GM12878 (cell line): ENCODE results near the gene AOPEP. TPM values are rescaled to one million over a fixed set of nuclear protein-coding genes. Genes with fewer than 3 reads are reported as not detected.

ENCODE experiments used
- ATAC-seq: fragments of 200-7000 bp; cut with Tn5 transposase; 3 replicates; pipeline ENCODE4 v1.9.1; 2020; ENCODE audit warnings: mild to moderate bottlenecking, moderate library complexity
- BruUV-seq: library from RNA; stranded (reverse); fragments of 400-500 nt; replicated peaks from 2 replicates; lab custom pipeline; 2021; lab: Mats Ljungman, UMichigan
- CTCF ChIA-PET: fragments of 300-600 bp; sonication (Branson Sonifier 250); formaldehyde crosslinking; extraction: SDS; loops from one replicate; lab custom pipeline; 2021; ENCODE audit warnings: inconsistent platforms; lab: Yijun Ruan, JAX
- POLR2A ChIA-PET: fragments of 350-600 bp; formaldehyde crosslinking; extraction: SDS; loops from one replicate; lab custom pipeline; 2021; ENCODE audit warnings: inconsistent platforms; lab: Charles Lee
- RAD21 ChIA-PET: fragments of 300-600 bp; sonication (Branson Sonifier 250); formaldehyde crosslinking; loops from one replicate; lab custom pipeline; 2023; ENCODE audit warnings: antibody characterized with exemption; ENCODE audit not compliant: unreplicated experiment; lab: Charles Lee
- SMC1A ChIA-PET: fragments of 300-600 bp; sonication (Branson Sonifier 250); formaldehyde crosslinking; loops from one replicate; lab custom pipeline; 2023; ENCODE audit not compliant: unreplicated experiment, uncharacterized antibody; lab: Charles Lee
- DNase-seq: peaks from one replicate; pipeline ENCODE4 v3.0.0-alpha.2; 2011; ENCODE audit warnings: low read depth, low spot score
- FAIRE-seq: peaks from 3 replicates; lab custom pipeline; 2011; peaks lifted over from hg19 to GRCh38; lab: Jason Lieb, UNC
- H2AFZ ChIP-seq: 2 replicates; pipeline ENCODE4 v1.6.0; 2011; ENCODE audit warnings: low read depth, low read length, control low read depth; ENCODE audit not compliant: control insufficient read depth
- H3K27ac ChIP-seq: 2 replicates; pipeline ENCODE4 v1.5.1; 2011; ENCODE audit warnings: control low read depth; ENCODE audit not compliant: control insufficient read depth, insufficient read depth
- H3K27me3 ChIP-seq, 2 experiments: replicated peaks in 1 of 2; 2 replicates each; pipeline versions ENCODE4 v1.6.0 to v1.6.1; 2011; ENCODE audit warnings: low read length in 1 of 2; ENCODE audit not compliant: control insufficient read depth in 2 of 2, insufficient read depth in 2 of 2
- H3K36me3 ChIP-seq, 2 experiments: 2 replicates each; pipeline ENCODE4 v1.5.1; 2011; ENCODE audit warnings: low read length in 1 of 2; ENCODE audit not compliant: control insufficient read depth in 2 of 2, insufficient read depth in 2 of 2
- H3K4me1 ChIP-seq: 2 replicates; pipeline ENCODE4 v1.6.1; 2011; ENCODE audit warnings: mild to moderate bottlenecking, low read length, moderate library complexity, mixed read lengths; ENCODE audit not compliant: control insufficient read depth, insufficient read depth
- H3K4me2 ChIP-seq: 2 replicates; pipeline ENCODE4 v1.6.0; 2011; ENCODE audit warnings: control low read depth; ENCODE audit not compliant: control insufficient read depth, insufficient read depth
- H3K4me3 ChIP-seq: fragments of 200-600 bp; sonication (generic); 2 replicates; pipeline ENCODE4 v1.5.1; 2016
- H3K79me2 ChIP-seq: 2 replicates; pipeline ENCODE4 v1.6.0; 2011; ENCODE audit warnings: low read length; ENCODE audit not compliant: control insufficient read depth, insufficient read depth
- H3K9ac ChIP-seq: 2 replicates; pipeline ENCODE4 v1.8.0; 2011; ENCODE audit warnings: low read length, control low read depth, mixed read lengths; ENCODE audit not compliant: control insufficient read depth, insufficient read depth
- H3K9me3 ChIP-seq: replicated peaks from 3 replicates; pipeline ENCODE4 v1.5.1; 2011; ENCODE audit warnings: mild to moderate bottlenecking, low read length; ENCODE audit not compliant: control insufficient read depth, insufficient read depth
- H4K20me1 ChIP-seq: 2 replicates; pipeline ENCODE4 v1.6.0; 2011; ENCODE audit not compliant: control insufficient read depth, insufficient read depth
- CHD4 ChIP-seq: fragments of 200-600 bp; sonication (generic); IDR thresholded peaks from 2 replicates; pipeline ENCODE4 v1.6.1; 2016; ENCODE audit warnings: mild to moderate bottlenecking
- E4F1 ChIP-seq: fragments of 450-650 bp; IDR thresholded peaks from 2 replicates; pipeline ENCODE4 v1.6.1; 2018; ENCODE audit warnings: borderline replicate concordance, mild to moderate bottlenecking; ENCODE audit not compliant: partially characterized antibody
- EGR1 ChIP-seq, 2 experiments: IDR thresholded peaks; 1 replicate in 1 of 2; 2 replicates in 1 of 2; pipeline ENCODE4 v1.6.1; 2011 to 2012; ENCODE audit warnings: low read depth in 2 of 2, low read length in 2 of 2, borderline replicate concordance in 1 of 2, mild to moderate bottlenecking in 1 of 2, moderate library complexity in 1 of 2
- HDAC2 ChIP-seq: fragments of 200-600 bp; sonication (generic); IDR thresholded peaks from 2 replicates; pipeline ENCODE4 v1.6.1; 2017
- MXI1 ChIP-seq: fragments of 150-350 bp; IDR thresholded peaks from 2 replicates; pipeline ENCODE4 v1.6.1; 2011; ENCODE audit warnings: low read depth, mild to moderate bottlenecking, inconsistent platforms, low read length, improper control_type of control experiment
- NBN ChIP-seq: fragments of 450-650 bp; IDR thresholded peaks from 2 replicates; pipeline ENCODE4 v1.6.1; 2016
- NFXL1 ChIP-seq: fragments of 450-650 bp; IDR thresholded peaks from 2 replicates; pipeline ENCODE4 v1.6.1; 2017; ENCODE audit warnings: antibody characterized with exemption, mild to moderate bottlenecking, borderline replicate concordance
- ZNF24 ChIP-seq: fragments of 450-650 bp; IDR thresholded peaks from 2 replicates; pipeline ENCODE4 v1.6.1; 2017; ENCODE audit warnings: antibody characterized with exemption, mild to moderate bottlenecking
- WGBS: methylation state at CpG from one replicate; pipeline ENCODE4 v1.1.6; 2016; ENCODE audit warnings: low lambda C conversion rate; ENCODE audit not compliant: insufficient replicate concordance, insufficient coverage; ENCODE audit errors: missing lambda C conversion rate; 5-methylcytosine and 5-hydroxymethylcytosine counted together
- in situ Hi-C: fragments of 300-500 bp; cut with MboI; formaldehyde crosslinking; loops from 9 replicates; pipeline ENCODE4 v1.14.3; 2018; ENCODE audit warnings: mixed read lengths
- intact Hi-C: fragments of 100-400 bp; cut with micrococcal nuclease; formaldehyde crosslinking; loops from one replicate; pipeline ENCODE4 v1.14.2; 2022; ENCODE audit not compliant: unreplicated experiment
- polyA plus RNA-seq, 11 experiments: library from polyadenylated mRNA; depleted of rRNA in 4 of 11; unstranded in 6 of 11; stranded (reverse) in 5 of 11; fragments of >200 nt; fragmentation: Nextera tagmentation in 4 of 11; fragmentation: Illumina TruSeq in 1 of 11; extraction: Ambion mirVana in 4 of 11; extraction: Trizol in 1 of 11; gene quantifications; 1 replicate in 1 of 11; 2 replicates in 10 of 11; pipeline versions ENCODE4 v1.2.1 to v1.2.3, GENCODE V29; 2011 to 2016; ENCODE audit warnings: inconsistent platforms in 2 of 11, missing spikeins in 2 of 11, low read depth in 1 of 11
- total RNA-seq, 4 experiments: library from RNA; depleted of rRNA in 3 of 4; stranded (reverse); fragments of >200 nt in 3 of 4; fragmentation: Illumina TruSeq in 1 of 4; extraction: Trizol in 1 of 4; gene quantifications; 2 replicates each; pipeline versions ENCODE4 v1.2.1 to v1.2.3, GENCODE V29; 2013 to 2021

The AOPEP gene
- total and polyA plus RNA-seq, 10 of the 15 experiments (the other 5 are each of a cell fraction or from before 2014, with no cell fraction given), result 2.3 to 16.9 (median 10.1) TPM

DNA sequence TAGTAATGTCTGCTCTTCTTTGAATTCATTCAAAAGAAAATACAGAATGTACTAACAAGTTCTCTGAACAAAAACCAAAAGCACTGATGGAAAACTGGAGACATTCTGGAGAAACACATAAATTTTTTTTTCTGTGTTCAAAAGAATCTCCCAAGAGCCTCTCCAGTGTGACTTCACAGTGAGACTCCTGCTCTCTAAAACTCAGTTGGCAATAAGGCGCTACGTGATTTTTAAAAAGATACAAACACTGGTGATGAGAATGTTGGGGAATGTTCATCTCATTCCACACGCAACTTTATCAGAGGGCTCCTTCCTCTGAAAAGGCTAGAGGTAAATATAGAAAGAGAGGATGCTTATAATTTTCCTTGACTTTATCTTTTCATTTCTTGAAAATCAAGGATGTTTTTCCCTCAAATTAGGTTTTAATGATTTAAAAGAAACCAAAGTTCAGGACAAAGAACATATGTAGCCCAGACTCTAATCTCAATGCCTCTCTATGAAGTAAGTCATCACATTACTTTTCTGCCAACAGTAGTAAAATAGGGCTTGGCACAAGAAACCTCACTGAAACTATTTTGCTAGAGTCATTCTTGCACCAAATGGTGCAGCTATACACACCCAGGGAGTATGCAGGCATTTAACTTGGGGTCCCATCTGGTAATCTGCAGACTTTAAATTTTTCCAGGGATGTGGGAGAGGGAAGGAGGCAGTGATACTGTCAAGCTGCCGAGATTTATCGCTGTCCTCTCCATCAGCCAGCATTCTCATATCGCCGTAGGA lies 12.9 kb upstream of the AOPEP start:
- Histone ChIP-seq H3K4me1 (no peaks in the 10 kb centered on the region), H3K36me3 (no peaks in the 10 kb centered on the region), H3K79me2 (no peaks in the 10 kb centered on the region), H3K9ac (no peak overlapping the region), H3K4me2 (no peak overlapping the region), H3K27ac (no peak overlapping the region), H3K4me3 (no peak overlapping the region), H4K20me1 (no peaks in the 10 kb centered on the region), H3K9me3 (no peaks in the 10 kb centered on the region), H2AFZ (no peak overlapping the region), H3K27me3 (no peaks in the 10 kb centered on the region; a peak in 1 of 4 replicates)
- intact Hi-C loops (no loop called here), in situ Hi-C loops (no loop called here)
- 70% methylated on average over 7 of the region's 7 CpGs for WGBS
- POLR2A ChIA-PET, result no interaction called here
- no peak for DNase-seq
- SMC1A ChIA-PET, result no interaction called here
- ATAC-seq, result no peak
- CTCF ChIA-PET, result no interaction called here
- RAD21 ChIA-PET, result no interaction called here
- TF ChIP-seq CHD4 (no peak), E4F1 (no peak), EGR1 (IDR thresholded peaks at IDR 0.05; ENCODE audit: borderline replicate concordance in 1 of 2, low read depth in 2 of 2, low read length in 2 of 2) (no peak), MXI1 (no peak), NBN (no peak), HDAC2 (no peak), ZNF24 (no peak), NFXL1 (no peak)
- no TSS peak for BruUV-seq
- FAIRE-seq, result no peak
